Stimulated activated CD4-positive, alpha-beta T cell treated with anti-CD3 and anti-CD28 coated beads, Interleukin-15, amount 100 ng/mL, for 24 hours (primary cell): ENCODE results near the gene PIN4.
"Not testable (repeated sequence)": the region's sequence is repeated elsewhere in the genome, so short reads cannot be mapped to it uniquely, and the experiment has no call there.

Source experiments
- DNase-seq: peaks from one replicate; pipeline ENCODE4 v3.0.0-alpha.2; 2020

PIN4 gene

GRCh38 chrX:72181178-72182125 lies at the start of gene PIN4:
Gene PIN4 (plus strand): TSS chrX:72181757. CDS start chrX:72181786, 29 bp downstream.
- DNase-seq, result peak; percentile 87

- DNase-seq, result no peak
Measured at GRCh38 chrX:72132456-72132855, 49.1 kb upstream of the PIN4 start.

- no peak for DNase-seq
Measured at GRCh38 chrX:72133851-72134546, 47.6 kb upstream of the PIN4 start.

GRCh38 chrX:72137846-72138495 lies 43.6 kb upstream of the PIN4 start:
- no peak for DNase-seq

- DNase-seq, result no peak
Measured at GRCh38 chrX:72139538-72139937, 42.0 kb upstream of the PIN4 start.

- no peak for DNase-seq
Measured at GRCh38 chrX:72141372-72142004, 40.1 kb upstream of the PIN4 start.

GRCh38 chrX:72142094-72142793 lies 39.3 kb upstream of the PIN4 start:
- no peak for DNase-seq

- no peak for DNase-seq
Measured at GRCh38 chrX:72142794-72143608, 38.6 kb upstream of the PIN4 start.

- no peak for DNase-seq
Measured at GRCh38 chrX:72143609-72143907, 38.0 kb upstream of the PIN4 start.

GRCh38 chrX:72145181-72145580 lies 36.4 kb upstream of the PIN4 start:
- no peak for DNase-seq

GRCh38 chrX:72146527-72146926 lies 35.0 kb upstream of the PIN4 start:
- no peak for DNase-seq

- no peak for DNase-seq
Measured at GRCh38 chrX:72158773-72159172, 22.8 kb upstream of the PIN4 start.

GRCh38 chrX:72159769-72160168 lies 21.8 kb upstream of the PIN4 start:
- DNase-seq, result no peak

- DNase-seq, result no peak
Measured at GRCh38 chrX:72165551-72165950, 16.0 kb upstream of the PIN4 start.

- peak; percentile 13 for DNase-seq
Measured at GRCh38 chrX:72169008-72169728, 12.4 kb upstream of the PIN4 start.

GRCh38 chrX:72176289-72176688 lies 5.3 kb upstream of the PIN4 start:
- DNase-seq, result not testable (repeated sequence)

- DNase-seq, result no peak
Measured at GRCh38 chrX:72176981-72177380, 4.6 kb upstream of the PIN4 start.

- no peak for DNase-seq
Measured at GRCh38 chrX:72180539-72180938, 1.0 kb upstream of the PIN4 start.

- no peak for DNase-seq
Measured at GRCh38 chrX:72182924-72183323, 1.4 kb downstream of the PIN4 start.

- DNase-seq, result no peak
Measured at GRCh38 chrX:72201836-72202536, 20.4 kb downstream of the PIN4 start.
